CD4-positive, alpha-beta T cell treated with Interleukin-1 beta for 1 hour (primary cell): ENCODE data around the gene LHFPL2.
A peak's percentile ranks its signal among the peaks of the same experiment; 100 is the strongest.

Source experiments
- DNase-seq, 2 donors: peaks; one replicate each; pipeline ENCODE4 v3.0.0-alpha.2; 2020 to 2022

LHFPL2 gene

DNA sequence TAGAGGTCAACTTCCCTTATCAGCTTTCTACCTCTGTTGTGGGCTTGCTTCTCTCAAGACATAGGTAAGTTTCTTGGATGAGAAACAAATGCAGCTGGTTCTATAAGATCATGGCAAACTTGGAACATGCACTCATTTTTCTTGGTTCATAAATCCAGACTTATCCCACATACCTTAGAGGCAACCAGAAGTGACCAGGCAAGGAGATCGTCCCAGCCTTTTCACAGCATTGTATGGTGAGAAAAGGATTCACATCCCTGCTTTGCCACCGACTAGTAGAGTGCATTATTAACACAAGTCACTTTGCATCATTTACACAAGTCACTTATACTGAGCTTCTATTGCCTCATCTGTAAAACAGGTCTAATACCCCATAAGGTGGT is 35.4 kb downstream of the LHFPL2 start:
- DNase-seq, result no peak

DNA sequence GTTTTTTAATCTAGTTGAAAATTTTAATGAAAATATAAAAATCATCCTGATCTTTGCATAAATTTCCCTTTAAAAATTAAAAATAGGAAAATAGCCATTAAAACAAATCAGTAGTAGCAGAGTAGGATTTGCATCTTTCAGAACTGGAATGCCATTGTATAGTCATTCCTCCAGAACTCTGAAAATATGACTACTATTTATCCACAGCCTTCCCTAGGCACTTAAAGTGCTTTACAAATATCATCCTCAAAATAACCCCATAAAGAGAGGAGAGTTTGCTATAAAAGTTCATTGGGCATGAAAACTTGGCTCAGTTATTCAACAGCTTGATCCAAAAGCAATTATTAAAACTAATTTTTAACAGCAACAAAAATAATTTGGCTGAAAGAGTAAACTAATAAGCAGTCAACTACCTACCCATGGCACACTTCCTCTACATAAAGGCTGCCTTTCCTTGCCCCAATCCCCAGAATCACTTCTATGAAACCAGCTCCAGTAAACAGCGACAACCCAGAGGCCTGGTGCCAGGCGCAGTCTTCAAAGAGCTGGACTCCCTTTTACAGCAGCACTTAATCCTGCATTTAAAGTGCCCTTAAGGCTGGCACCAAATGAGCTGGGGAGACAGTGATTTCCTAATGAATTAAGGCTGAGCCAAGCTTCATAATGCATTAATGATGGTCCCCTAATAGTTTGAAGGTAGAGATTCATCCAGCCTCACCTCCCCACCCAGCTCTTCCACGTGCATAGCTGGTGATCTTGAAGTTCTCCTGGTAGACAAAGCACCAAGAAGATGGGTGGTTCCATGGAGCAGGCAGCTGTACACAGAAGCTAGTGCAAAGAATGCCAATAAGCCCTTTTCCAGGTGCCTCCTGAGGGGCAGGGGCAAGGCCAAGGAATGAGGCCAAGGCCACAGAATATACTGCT is 36.1 kb downstream of the LHFPL2 start:
- DNase-seq, result no peak

DNA sequence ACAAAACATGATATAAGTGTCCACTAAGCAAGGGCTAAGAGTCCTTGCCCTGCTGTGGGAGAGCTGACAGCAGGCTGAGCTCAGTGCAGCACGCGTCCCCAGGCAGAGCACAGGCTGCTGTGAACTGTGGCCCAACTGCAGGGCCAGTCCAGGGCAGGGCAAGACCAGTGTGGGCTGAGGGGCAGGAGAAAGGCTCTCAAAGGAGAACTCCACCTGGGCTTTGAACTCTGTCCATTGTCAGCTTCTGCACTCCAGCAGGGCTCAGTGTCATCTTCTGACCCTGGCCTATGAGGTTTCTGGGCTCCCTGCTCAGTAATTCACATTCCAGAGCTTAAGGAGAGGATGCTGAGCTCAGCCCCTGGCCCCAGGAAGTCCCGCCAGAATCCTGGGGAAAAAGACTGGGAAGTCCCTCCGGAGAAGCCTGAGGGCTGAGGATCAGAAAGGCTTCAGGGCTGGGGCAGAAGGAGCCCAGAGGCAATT is 37.4 kb downstream of the LHFPL2 start:
- no peak for DNase-seq

DNA sequence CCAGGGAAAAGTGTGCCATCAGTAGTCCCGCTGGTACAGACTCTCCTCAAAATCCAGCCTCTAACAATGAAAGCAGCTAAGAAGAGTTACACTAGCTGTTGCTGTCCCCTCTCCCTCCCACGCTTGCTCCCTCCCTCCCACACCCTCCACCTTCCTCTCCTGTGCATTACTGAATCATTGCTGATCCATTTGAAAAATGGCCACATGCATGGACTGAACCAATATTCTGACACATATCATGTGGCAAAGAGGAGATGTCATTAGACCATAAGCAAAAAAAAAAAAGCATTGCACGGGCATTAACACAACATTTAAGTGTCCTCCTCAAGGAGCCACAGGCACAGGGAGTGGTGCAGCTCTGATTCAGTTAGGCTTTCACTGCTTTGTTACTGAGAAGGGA is 37.9 kb downstream of the LHFPL2 start:
- DNase-seq, result no peak

DNA sequence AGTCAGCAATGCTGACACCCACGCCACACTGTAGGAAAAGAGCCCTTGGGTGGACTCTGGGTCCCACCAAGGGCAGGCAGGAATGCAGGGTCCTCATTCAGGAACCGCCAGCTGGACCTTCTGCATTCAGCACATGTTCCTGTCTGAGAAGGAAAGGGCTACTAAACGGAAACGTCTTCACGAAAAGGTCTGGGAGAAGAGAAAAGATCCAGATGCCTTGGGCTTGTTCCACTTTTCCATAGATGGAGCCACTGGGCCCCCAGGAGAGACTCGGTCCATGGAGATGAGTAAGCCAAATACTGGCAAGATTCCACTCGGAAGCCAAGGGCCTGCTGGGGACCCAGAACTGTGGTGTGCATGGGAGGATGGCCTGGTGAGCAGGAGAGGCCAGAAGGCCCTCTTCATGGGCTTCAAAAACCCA is 38.4 kb downstream of the LHFPL2 start:
- no peak for DNase-seq

DNA sequence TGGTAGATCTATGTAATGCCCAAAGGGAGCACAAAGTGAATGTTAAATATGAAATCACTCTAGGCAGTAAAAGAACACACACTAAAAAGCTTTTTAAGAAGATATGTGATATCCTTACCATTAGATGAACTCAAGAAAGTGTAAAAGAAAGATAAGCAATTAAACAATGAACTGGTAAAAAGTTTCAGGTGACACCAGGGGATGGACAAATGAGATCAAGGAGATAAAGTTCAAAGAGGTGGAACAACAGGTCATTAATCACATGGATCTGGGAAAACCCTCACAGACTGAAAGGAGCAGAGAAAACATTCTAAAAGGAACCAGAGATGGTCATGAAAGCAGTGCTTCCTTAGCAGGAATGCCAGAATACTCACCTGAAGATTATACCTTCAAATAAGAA is 40.7 kb downstream of the LHFPL2 start:
- DNase-seq, result no peak

DNA sequence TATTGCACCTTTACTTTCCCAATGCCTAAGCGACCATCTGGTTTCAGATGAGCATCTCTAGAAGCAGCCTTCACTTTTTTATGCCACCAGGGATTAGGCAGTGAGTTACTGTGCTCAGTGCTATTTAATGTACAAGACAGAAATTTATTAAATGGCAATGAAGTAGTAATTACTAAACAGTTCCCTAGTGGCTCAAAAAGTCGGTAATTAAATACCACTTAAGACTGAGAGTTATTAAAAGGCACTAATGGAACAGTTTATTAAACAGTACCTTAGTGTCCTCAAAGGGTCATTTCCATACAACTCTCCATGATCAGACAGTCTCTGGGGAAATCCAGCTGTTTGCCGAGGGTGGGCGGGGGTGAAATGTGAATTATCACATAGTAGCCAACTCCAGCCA is 42.3 kb downstream of the LHFPL2 start:
- DNase-seq, result no peak

DNA sequence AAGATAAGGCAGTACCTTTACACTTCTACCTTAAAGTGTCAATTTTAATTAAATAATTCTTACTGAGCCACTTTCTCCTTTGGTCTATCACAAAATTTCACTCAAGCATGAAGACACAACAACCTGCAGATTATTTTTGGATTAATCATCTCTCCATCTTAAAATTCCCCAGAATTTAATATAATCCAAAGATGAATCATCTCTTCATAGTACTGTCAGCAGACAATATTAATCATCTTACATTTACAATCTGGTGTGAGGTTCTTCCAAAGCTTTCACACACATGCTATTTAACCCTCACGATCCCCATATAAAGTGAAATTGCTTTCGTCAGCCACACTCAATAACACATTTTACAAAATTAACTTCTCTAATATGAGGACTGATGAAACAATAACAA is 43.0 kb downstream of the LHFPL2 start:
- no peak for DNase-seq

DNA sequence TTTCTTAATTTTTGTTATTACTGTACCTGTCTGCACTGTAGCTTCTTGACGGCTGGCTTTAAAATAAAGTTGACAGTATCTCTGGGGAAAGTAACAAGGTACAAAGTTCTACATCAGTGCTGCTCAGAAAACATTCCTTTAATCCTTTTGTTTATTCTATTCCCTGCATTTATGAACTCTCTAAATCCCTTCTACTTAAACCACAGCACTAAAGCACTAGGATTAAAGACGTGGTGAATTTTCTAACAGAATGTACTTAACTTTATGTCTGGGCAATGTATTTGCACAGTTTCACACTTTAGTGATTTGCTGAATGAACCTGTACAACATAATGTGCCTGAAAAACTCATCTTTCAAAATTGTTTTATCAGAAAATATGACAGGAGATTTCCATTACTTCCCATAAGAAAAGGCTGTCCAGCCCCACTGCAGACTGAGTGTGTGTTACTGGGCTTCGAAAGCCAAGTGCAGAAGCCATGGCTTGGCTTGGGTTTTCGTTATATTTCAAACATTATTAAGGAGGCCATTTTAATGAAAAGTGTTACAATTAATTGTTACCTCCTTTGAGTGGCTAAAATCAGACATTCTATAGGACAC is 43.8 kb downstream of the LHFPL2 start:
- no peak for DNase-seq

DNA sequence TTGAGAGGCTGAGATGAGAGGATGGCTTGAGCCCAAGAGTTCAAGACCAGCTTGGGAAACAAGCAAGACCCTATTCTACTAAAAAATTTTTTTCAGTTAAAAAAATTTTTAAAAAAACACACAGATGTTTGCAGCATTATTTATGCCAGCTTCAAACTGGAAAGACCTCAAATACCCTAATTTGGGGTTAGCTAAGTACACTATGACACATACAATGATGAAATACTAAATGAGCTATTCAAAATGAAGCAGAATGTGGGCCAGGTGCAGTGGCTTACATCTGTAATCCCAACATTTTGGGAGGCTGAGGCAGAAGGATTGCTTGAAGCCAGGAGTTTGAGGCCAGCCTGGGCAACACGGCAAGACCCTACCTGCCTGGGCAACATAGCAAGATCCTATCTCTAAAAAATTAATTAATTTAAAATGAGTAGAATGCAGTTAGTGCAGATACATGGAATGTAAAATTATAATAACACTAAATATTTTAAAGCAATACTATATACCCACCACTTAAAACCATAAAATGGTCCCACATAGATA is 44.9 kb downstream of the LHFPL2 start:
- no peak for DNase-seq

DNA sequence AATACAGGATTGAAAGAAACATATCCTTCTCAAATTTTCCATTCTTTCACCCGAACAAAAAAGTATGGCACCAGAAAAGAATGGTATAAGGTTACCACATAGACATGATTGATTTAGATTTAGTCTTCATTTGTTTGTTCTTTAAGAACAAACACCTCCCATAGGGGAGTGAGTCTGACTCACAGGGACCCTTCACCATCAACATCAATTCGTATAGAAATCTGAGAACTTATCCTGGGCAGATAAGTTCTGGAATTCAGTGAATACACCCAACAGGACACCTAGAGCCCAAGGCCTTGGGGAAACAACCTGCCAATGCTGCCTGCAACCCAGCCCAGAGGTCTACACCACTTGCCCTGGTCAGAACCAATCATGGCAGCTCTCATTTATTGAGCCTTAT is 46.2 kb downstream of the LHFPL2 start:
- DNase-seq, result no peak

DNA sequence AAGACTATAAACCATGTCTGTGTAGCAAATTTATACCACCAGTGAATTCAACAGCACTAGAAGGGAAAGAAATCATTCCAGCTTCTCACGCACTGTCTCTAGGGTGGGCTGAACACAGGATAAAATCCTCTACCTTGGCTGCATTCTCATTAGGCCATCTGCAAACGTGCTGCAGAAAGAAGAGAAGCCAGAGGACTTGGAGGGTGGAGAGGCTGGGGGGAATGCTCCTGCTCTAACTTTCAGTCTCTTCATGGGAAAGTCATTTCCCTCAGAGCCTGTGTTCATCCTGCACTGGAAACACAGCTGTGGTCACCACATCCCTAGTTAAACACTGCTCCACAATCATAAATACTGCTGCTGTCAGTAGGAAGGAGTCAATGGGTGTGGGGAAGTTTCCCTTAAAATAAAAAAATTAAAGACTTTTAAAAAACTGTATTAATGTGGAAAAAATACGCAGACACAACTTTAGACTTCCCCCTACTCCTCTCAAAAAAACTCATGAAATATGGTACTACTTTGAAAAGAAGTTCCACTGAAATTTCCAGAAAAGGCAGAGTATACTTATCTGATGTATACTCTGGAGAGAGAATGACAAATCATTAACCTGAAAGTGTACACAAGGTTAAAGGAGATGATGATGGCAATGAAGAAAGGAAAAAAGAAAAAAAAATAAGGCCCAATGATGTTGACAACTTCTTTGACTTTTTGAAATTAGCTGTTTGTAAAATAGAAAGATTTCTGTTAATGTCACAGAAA is 46.8 kb downstream of the LHFPL2 start:
- no peak for DNase-seq

DNA sequence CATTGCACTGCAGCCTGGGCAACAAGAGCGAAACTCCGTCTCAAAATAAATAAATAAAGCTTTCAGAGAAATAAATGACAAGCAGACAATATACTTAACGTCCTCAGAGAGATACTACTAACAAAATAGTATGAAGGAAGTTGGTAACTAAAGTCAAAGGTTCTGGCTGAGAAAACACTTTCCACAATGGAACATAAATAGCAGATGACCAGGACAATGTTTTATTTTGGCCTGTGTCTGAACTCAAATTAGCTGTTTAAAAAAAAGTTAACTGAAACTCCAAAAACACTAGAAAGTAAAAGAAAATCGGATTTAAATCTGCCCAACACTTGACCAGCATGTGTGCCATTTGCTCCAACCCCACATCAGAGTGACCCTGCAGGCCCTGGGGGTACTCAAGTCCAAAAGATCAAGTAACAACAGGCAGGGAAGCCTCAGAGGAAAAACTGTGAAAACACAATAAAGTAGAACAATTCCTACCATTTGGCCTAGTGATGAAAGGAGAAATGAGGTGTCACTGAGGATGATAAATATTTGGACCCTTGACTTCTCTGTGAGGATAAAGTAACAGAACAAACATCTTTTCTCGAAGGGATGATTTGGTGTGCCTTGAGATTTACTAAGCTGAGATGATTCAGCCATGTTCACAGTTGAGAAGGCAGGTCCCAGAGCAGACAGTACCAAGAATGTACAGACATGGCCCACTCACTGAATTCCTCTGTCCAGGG is 47.7 kb downstream of the LHFPL2 start:
- no peak for DNase-seq

DNA sequence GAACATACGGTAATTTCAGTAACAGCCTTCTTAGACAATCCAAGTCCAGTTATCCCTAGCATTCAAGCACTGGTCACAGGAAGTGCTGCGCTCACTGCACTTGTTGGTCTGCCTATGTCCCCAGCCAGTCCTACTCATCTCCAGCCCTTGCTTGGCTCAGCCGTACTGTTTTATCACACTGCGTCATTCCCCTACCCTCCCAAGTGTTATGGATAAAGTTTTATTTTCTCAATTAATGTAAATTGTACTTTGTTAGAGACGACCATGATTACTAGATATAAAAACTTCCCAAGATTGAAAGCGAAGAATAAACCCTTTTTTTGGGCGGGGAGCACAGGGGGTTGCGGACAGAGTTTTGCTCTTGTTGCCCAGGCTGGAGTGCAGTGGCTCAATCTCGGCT is 49.6 kb downstream of the LHFPL2 start:
- no peak for DNase-seq

DNA sequence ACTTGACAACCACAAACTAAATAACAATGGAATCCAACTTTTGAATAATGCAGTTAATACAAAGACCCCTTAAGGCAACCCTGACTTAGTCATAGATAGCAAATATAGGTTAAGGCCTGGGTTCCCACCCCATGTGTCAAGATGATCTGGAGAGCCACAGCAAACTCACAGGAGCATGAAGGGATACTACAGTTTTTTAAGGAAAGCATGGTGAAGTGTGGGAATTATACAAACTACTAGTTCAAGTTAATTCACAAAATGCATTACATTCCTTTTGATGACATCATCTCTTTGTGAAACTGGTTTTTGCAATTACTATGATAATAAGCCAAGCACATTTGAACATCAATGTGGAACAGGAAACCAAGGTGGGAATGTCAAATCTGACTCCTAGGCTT is 50.6 kb downstream of the LHFPL2 start:
- no peak for DNase-seq

DNA sequence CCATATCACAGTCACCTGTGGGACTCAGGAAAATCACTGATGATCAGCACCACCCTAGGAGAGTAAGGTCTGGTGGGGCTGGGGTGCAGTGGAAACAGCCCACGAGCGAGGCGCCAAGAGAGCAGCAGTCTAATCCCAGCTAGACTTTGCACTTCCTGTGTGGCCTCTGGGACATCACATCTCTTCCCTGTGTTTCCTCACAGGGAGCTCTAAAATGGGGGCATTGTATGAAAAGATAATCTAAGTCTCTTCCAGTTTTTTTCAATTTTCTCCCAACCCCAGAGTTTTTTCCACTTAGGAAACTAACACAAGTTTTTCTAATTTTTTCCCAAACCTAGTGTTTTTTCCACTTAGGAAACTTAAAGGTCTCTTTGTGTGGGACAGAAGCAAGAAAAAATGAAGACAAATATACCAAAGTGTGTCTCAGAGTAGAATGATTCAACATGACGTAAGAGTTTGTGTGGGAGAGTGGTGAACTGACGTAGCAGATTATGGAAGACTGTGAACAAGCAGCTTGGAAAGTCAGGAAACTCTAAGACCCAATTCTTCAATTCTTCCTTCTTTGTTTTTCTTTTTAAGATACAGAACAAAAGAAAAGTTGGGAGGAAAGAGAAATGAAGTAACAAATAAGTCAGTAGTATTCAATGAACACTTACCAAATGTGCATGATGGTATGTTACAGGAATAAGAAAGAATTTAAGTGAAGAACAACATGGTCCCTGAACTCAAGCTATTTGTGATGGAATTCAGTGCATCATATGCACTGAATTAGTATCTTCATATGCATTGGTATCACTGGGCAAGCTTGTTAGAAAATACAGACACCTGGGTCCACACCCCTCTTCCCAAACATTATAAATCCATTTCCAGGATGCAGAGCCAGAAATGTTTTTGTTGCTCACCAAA is 51.3 kb downstream of the LHFPL2 start:
- no peak for DNase-seq

DNA sequence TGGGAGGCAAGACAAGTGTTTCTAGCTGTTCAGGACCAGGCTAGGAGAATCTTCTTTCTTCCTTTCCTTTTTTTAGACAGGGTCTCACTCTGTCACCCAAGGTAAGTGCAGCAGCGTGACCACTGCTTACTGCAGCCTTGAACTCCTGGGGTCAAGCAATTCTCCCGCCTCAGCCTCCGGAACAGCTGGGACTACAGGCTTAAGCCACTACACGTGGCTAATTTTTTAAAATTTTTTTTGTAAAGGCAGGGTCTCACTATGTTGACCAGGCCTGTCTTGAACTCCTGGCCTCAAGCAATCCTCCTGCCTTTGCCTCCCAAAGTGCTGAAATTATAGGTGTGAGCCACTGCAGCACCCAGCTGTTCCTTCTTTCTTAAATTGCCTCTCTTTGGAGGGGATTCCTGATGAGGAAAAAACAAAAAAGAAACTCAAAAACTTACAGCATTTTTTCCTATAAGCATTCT is 53.1 kb downstream of the LHFPL2 start:
- no peak for DNase-seq

DNA sequence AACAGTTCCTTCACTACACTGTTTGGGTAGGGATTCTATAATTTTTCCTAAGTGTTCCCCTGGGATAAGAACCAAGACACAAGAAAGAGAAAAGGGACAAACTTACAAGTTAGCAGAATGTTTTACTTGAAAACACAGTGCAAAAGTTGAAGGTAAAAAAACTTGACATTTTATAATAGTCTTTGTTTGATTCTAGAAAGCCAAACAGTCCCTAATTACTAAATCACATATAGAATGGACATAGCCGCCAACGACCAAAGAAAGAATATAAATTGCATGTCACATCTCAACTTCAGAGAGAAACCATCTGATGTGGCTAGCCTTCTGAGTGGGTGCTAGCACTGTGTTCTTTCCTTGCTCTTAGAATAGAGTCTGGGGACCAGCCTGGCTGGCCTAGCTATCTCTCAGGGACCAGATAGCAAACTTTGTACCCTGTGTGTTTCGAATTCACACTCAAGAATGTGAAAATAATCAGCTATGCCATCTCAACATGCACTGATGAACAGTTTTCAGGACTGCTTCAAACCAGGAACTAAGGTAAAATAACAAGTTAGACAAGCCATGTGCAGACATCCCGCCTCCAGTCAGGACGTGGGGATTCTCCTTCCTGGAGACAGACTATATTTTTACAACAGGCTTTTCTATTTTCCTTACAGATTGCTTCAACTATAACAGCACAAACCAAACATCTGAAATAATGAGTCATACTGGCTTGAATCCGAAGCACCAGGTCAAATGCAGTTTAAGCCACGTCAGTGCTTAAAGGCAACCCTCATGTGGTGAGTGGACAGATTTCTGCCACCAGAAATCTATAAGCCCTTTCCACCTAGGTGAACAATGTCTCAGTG is 53.7 kb downstream of the LHFPL2 start:
- DNase-seq, result peak in 1 of 2 donors; percentile 5

DNA sequence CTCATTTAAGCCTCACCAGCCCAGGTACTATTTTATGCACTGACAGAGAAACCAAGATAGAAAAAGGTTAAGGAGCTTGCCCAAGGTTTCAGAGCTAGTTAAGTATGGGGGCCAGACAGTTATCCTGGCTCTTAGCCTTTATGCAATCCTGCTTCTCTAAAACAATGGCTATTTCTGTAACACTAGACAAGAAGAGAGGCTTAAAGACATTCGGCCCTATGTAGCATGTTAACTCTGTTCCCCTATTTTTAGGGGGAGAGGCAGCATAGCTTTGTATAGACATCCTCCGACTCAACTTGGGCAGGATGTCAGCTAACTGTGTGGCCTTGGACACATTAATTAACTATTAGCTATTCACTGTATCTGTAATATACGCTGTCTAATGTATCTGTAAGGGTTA is 54.6 kb downstream of the LHFPL2 start:
- DNase-seq, result no peak

DNA sequence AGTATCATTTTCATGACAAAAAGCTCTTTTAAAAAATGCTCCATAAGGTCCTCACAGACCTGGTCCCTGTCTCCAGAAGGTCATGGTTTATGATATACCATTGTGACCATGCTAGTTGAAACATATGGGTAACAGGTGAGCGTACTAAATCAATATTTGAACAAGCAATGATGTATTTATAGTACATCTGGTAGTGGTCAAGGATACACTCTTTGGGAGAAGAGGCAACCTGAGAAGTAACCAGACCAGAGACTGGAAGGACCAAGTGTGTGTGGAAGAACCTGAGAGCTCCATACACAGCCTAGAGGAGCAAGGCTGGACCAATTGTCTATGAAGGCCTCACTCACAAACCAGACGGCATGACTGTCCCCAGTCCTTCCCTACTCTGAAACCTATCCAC is 55.1 kb downstream of the LHFPL2 start:
- DNase-seq, result no peak
